Gastroesophageal sphincter (tissue), 3 donors: ENCODE measurements around the gene CLN6.

Experiments used
- EP300 ChIP-seq: sonication (generic); formaldehyde crosslinking; IDR thresholded peaks from one replicate; pipeline ENCODE4 v1.6.1; 2017; ENCODE audit warnings: antibody characterized with exemption, mild to moderate bottlenecking
- POLR2A ChIP-seq, 2 donors: fragments of 450-650 bp; IDR thresholded peaks; one replicate each; pipeline ENCODE4 v1.6.1; 2017; ENCODE audit warnings: antibody characterized with exemption in 2 of 2, mild to moderate bottlenecking in 2 of 2, moderate library complexity in 1 of 2
- POLR2AphosphoS5 ChIP-seq: sonication (generic); formaldehyde crosslinking; IDR thresholded peaks from one replicate; pipeline ENCODE4 v1.6.1; 2017; ENCODE audit warnings: antibody characterized with exemption
- TF ChIP-seq, protein P1 (sequence below), 4 experiments: fragments of 200-600 bp in 2 of 4; fragments of 450-650 bp in 2 of 4; sonication (generic) in 1 of 4; IDR thresholded peaks; one replicate each; pipeline ENCODE4 v1.5.1; 2017 to 2019; ENCODE audit warnings: antibody characterized with exemption in 4 of 4, mild to moderate bottlenecking in 2 of 4, moderate library complexity in 2 of 4

DNA sequence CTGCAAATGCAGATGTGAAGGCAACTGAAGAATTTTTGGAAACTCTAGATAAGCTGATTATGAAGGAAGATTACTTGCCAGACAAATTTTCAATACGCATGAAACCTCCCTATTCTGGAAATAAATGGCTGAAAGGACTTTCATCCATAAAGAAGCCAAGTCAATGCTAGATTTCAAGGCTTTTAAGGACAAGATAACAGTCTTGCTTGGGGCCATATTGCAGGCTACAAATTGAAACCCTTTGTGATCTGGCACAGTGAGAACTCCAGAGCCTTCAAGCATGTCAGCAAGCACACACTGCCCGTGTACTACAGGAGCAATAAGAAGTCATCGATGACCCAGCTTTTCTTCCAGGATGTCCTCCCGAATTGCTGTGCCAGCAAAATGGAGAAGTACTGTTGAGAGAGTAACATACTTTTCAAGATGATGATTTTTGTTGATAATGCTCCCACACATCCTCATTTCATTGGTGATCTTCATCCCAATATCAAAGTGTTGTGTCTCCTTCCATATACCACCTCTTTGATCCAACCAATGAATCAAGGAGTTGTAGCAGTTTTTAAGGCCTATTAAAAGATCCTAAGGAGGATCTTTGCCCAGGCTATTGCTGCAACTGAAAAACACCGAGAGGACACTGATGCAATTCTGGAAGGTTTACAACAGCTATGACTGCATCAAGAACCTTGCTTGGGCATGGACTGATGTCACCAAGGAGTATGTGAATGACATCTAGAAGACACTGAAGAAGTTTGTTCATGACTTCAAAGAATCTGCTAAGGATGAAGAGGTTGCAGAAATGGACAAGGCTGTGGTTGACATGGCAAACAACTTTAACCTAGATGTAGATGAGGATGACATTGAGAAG is 44.7 kb downstream of the CLN6 start:
- TF ChIP-seq POLR2AphosphoS5 (no peak), POLR2A (IDR thresholded peaks at IDR 0.05) (no peak), EP300 (no peak)
- TF ChIP-seq, protein P1, sequence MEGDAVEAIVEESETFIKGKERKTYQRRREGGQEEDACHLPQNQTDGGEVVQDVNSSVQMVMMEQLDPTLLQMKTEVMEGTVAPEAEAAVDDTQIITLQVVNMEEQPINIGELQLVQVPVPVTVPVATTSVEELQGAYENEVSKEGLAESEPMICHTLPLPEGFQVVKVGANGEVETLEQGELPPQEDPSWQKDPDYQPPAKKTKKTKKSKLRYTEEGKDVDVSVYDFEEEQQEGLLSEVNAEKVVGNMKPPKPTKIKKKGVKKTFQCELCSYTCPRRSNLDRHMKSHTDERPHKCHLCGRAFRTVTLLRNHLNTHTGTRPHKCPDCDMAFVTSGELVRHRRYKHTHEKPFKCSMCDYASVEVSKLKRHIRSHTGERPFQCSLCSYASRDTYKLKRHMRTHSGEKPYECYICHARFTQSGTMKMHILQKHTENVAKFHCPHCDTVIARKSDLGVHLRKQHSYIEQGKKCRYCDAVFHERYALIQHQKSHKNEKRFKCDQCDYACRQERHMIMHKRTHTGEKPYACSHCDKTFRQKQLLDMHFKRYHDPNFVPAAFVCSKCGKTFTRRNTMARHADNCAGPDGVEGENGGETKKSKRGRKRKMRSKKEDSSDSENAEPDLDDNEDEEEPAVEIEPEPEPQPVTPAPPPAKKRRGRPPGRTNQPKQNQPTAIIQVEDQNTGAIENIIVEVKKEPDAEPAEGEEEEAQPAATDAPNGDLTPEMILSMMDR (IDR thresholded peaks at IDR 0.05): no peak
